IMR-90 (cell line): ENCODE measurements around the gene OSBPL8.

Experiments
- BHLHE40 ChIP-seq: fragments of 150-350 bp; IDR thresholded peaks from 2 replicates; pipeline ENCODE4 v1.6.1; 2016; ENCODE audit warnings: mild to moderate bottlenecking, low read depth, low read length
- CEBPB ChIP-seq: IDR thresholded peaks from 2 replicates; pipeline ENCODE4 v1.6.1; 2012; ENCODE audit warnings: low read depth, low read length, improper control_type of control experiment
- CHD1 ChIP-seq: IDR thresholded peaks from 2 replicates; pipeline ENCODE4 v1.6.1; 2012; ENCODE audit warnings: low read depth, low read length, improper control_type of control experiment
- FOS ChIP-seq: fragments of 150-350 bp; IDR thresholded peaks from 2 replicates; pipeline ENCODE4 v1.6.1; 2016; ENCODE audit warnings: low read depth, low read length
- MXI1 ChIP-seq: IDR thresholded peaks from 2 replicates; pipeline ENCODE4 v1.6.1; 2012; ENCODE audit warnings: low read depth, mild to moderate bottlenecking, low read length, moderate library complexity, borderline replicate concordance
- POLR2A ChIP-seq: IDR thresholded peaks from 2 replicates; pipeline ENCODE4 v1.6.1; 2012; ENCODE audit warnings: mild to moderate bottlenecking, low read depth, low read length
- RAD21 ChIP-seq: IDR thresholded peaks from 2 replicates; pipeline ENCODE4 v1.6.1; 2012; ENCODE audit warnings: low read length, improper control_type of control experiment
- RCOR1 ChIP-seq: IDR thresholded peaks from 2 replicates; pipeline ENCODE4 v1.6.1; 2012; ENCODE audit warnings: mild to moderate bottlenecking, low read length, improper control_type of control experiment; ENCODE audit not compliant: insufficient replicate concordance
- SMC3 ChIP-seq: fragments of 150-350 bp; IDR thresholded peaks from 2 replicates; pipeline ENCODE4 v1.6.1; 2016; ENCODE audit warnings: low read depth, mild to moderate bottlenecking, antibody characterized with exemption, low read length, moderate library complexity
- TF ChIP-seq, protein P1 (sequence below): conservative IDR thresholded peaks from 2 replicates; pipeline ENCODE4 v1.5.1; 2012; ENCODE audit warnings: mild to moderate bottlenecking, low read depth, low read length, improper control_type of control experiment
- TF ChIP-seq, protein P2 (sequence below): fragments of 150-350 bp; IDR thresholded peaks from 2 replicates; pipeline ENCODE4 v1.6.1; 2017; ENCODE audit warnings: mild to moderate bottlenecking, antibody characterized with exemption, low read length, low read depth
- TF ChIP-seq, protein P3 (sequence below): fragments of 150-350 bp; IDR thresholded peaks from 2 replicates; pipeline ENCODE4 v1.6.1; 2016; ENCODE audit warnings: low read depth, mild to moderate bottlenecking, low read length, moderate library complexity, borderline replicate concordance

DNA sequence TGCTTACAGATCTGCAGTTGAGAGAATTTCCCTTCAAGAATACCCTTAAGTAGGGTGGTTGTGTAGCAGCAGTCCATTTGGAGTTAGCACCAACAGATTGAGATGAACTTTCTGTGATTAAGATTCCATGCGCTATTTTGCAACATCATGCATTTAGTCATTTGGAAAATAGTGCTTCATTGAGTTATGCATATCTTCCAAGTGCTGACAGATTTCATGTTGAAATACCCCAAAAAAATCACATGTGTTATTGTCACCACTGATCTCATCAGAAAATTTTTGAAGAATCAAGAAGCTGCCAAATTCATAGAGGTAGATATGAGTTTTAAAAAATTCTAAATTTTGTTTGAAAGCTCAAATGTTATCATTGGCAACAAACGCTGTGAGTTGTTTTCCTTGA is 35.5 kb upstream of the OSBPL8 start:
- TF ChIP-seq CHD1 (no peak), POLR2A (no peak), FOS (no peak), SMC3 (no peak), BHLHE40 (no peak), CEBPB (no peak), MXI1 (no peak), RCOR1 (no peak), RAD21 (no peak)
- TF ChIP-seq, protein P1, sequence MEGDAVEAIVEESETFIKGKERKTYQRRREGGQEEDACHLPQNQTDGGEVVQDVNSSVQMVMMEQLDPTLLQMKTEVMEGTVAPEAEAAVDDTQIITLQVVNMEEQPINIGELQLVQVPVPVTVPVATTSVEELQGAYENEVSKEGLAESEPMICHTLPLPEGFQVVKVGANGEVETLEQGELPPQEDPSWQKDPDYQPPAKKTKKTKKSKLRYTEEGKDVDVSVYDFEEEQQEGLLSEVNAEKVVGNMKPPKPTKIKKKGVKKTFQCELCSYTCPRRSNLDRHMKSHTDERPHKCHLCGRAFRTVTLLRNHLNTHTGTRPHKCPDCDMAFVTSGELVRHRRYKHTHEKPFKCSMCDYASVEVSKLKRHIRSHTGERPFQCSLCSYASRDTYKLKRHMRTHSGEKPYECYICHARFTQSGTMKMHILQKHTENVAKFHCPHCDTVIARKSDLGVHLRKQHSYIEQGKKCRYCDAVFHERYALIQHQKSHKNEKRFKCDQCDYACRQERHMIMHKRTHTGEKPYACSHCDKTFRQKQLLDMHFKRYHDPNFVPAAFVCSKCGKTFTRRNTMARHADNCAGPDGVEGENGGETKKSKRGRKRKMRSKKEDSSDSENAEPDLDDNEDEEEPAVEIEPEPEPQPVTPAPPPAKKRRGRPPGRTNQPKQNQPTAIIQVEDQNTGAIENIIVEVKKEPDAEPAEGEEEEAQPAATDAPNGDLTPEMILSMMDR: no peak
- TF ChIP-seq, protein P2, sequence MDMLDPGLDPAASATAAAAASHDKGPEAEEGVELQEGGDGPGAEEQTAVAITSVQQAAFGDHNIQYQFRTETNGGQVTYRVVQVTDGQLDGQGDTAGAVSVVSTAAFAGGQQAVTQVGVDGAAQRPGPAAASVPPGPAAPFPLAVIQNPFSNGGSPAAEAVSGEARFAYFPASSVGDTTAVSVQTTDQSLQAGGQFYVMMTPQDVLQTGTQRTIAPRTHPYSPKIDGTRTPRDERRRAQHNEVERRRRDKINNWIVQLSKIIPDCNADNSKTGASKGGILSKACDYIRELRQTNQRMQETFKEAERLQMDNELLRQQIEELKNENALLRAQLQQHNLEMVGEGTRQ: no peak
- TF ChIP-seq, protein P3, sequence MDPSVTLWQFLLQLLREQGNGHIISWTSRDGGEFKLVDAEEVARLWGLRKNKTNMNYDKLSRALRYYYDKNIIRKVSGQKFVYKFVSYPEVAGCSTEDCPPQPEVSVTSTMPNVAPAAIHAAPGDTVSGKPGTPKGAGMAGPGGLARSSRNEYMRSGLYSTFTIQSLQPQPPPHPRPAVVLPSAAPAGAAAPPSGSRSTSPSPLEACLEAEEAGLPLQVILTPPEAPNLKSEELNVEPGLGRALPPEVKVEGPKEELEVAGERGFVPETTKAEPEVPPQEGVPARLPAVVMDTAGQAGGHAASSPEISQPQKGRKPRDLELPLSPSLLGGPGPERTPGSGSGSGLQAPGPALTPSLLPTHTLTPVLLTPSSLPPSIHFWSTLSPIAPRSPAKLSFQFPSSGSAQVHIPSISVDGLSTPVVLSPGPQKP: no peak
